ENCODE measurements around the gene HAPLN1.

The HAPLN1 gene

GRCh38 chr5:83672158-83672557, 48.5 kb downstream of the HAPLN1 start:
- TF ChIP-seq EGR1 (IDR thresholded peaks at IDR 0.05) (no peak), REST (IDR thresholded peaks at IDR 0.05; ENCODE audit: low read depth) (no peak), TCF12 (IDR thresholded peaks at IDR 0.05; ENCODE audit: low read depth) (no peak), TAF1 (IDR thresholded peaks at IDR 0.05; ENCODE audit: low read depth) (no peak), FOXM1 (IDR thresholded peaks at IDR 0.05; ENCODE audit: borderline replicate concordance, low read depth) (no peak), CREB1 (IDR thresholded peaks at IDR 0.05; ENCODE audit: low read depth) (no peak), USF1 (IDR thresholded peaks at IDR 0.05) (no peak), EP300 (IDR thresholded peaks at IDR 0.05; ENCODE audit: borderline replicate concordance) (no peak), ZBTB7A (IDR thresholded peaks at IDR 0.05; ENCODE audit: low read depth) (no peak), TEAD4 (IDR thresholded peaks at IDR 0.05) (no peak), YY1 (IDR thresholded peaks at IDR 0.05; ENCODE audit: low read depth) (no peak), NFIC (IDR thresholded peaks at IDR 0.05) (no peak), MAX (IDR thresholded peaks at IDR 0.05) (no peak), CEBPB (IDR thresholded peaks at IDR 0.05) (no peak), RAD21 (IDR thresholded peaks at IDR 0.05; ENCODE audit: low read depth) (no peak)

DNA sequence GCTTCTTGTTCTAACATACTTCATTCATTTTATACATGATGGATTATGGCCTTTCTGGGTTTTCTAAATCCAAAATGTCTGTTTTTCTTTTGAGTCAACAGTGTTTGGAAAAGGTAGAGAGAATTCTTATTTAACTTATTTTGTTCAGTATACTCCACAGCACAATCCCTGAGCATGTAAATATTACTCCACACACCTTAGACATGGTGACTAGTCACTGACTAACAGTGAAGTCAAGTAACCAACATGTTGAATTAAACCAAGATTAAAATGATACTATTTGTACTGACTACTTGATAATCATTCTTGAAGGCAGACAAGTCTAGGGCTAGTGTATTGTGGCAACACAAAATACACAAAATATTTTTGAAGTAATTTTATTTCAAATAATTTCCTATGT, 55.0 kb downstream of the HAPLN1 start:
- no peak for TF ChIP-seq TAF1 (IDR thresholded peaks at IDR 0.05; ENCODE audit: low read depth)
- TF ChIP-seq EGR1 (IDR thresholded peaks at IDR 0.05), result no peak
- no peak for TF ChIP-seq FOXM1 (IDR thresholded peaks at IDR 0.05; ENCODE audit: borderline replicate concordance, low read depth)
- TF ChIP-seq ZBTB7A (IDR thresholded peaks at IDR 0.05; ENCODE audit: low read depth), result no peak
- TF ChIP-seq CREB1 (IDR thresholded peaks at IDR 0.05; ENCODE audit: low read depth), result no peak
- TF ChIP-seq USF1 (IDR thresholded peaks at IDR 0.05), result no peak
- TF ChIP-seq TEAD4 (IDR thresholded peaks at IDR 0.05), result no peak
- TF ChIP-seq YY1 (IDR thresholded peaks at IDR 0.05; ENCODE audit: low read depth), result no peak
- no peak for TF ChIP-seq CEBPB (IDR thresholded peaks at IDR 0.05)

DNA sequence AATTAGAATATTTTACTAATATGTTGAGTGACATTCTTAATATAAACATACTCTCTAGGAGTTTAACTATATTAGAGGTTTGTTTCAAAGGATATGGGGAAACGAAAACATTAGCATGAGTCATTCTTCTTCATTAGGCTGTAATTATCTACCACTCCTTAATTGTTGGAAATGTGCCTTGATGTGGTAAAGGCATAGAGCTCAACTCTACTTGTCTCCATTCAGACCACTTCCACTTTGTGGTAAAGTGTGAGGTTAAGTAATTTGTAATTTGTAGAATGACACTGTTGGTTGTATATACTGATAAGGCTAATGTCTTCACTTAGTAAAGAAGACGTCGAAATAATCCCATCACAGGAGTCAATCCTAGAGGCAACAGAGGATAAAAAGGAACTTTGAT, 58.1 kb downstream of the HAPLN1 start:
- no peak for TF ChIP-seq NFIC (IDR thresholded peaks at IDR 0.05)
- no peak for TF ChIP-seq EGR1 (IDR thresholded peaks at IDR 0.05)
- no peak for TF ChIP-seq TAF1 (IDR thresholded peaks at IDR 0.05; ENCODE audit: low read depth)
- TF ChIP-seq ZBTB7A (IDR thresholded peaks at IDR 0.05; ENCODE audit: low read depth), result no peak
- TF ChIP-seq CREB1 (IDR thresholded peaks at IDR 0.05; ENCODE audit: low read depth), result no peak
- TF ChIP-seq USF1 (IDR thresholded peaks at IDR 0.05), result no peak
- no peak for TF ChIP-seq YY1 (IDR thresholded peaks at IDR 0.05; ENCODE audit: low read depth)
- no peak for TF ChIP-seq EP300 (IDR thresholded peaks at IDR 0.05; ENCODE audit: borderline replicate concordance)
- no peak for TF ChIP-seq TEAD4 (IDR thresholded peaks at IDR 0.05)
- TF ChIP-seq FOXM1 (IDR thresholded peaks at IDR 0.05; ENCODE audit: borderline replicate concordance, low read depth), result no peak
- no peak for TF ChIP-seq MAX (IDR thresholded peaks at IDR 0.05)
- TF ChIP-seq TCF12 (IDR thresholded peaks at IDR 0.05; ENCODE audit: low read depth), result no peak
- no peak for TF ChIP-seq CEBPB (IDR thresholded peaks at IDR 0.05)
- no peak for TF ChIP-seq RAD21 (IDR thresholded peaks at IDR 0.05; ENCODE audit: low read depth)

DNA sequence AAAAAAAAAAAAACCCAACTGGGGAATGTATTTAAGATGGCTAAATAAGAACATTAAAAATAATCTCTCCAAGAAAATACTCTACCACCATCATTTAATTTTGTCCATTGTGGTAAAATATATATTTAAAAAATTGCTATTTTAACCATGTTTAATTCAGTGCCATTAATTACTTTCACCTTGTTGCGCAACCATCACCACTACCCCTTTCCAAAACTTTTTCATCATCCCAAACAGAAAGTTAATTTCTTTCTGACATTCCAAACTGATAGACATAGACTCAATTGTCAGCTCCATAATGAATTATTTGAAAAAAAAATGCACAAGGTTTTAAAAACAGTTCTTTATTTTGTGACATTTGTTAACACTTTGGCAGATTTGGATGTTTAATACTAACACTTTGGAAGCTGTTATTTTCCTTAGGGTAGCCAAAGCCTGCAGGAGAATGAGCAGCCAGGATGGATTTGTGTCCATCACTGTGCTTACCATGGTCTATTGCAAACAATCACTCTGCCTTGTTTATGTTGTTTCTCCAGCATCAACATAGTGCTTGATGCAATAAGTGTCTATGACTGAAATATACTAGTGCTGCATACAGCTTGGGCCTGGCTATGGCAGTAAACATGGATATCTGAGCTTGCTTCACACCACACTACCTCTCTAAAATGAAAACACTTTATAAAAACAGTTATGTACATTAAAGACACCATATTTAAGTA, 62.7 kb downstream of the HAPLN1 start:
- TF ChIP-seq CEBPB (IDR thresholded peaks at IDR 0.05) (peak; percentile 59; the same call in 1 of the 2 replicates), RAD21 (IDR thresholded peaks at IDR 0.05; ENCODE audit: low read depth) (no peak)

DNA sequence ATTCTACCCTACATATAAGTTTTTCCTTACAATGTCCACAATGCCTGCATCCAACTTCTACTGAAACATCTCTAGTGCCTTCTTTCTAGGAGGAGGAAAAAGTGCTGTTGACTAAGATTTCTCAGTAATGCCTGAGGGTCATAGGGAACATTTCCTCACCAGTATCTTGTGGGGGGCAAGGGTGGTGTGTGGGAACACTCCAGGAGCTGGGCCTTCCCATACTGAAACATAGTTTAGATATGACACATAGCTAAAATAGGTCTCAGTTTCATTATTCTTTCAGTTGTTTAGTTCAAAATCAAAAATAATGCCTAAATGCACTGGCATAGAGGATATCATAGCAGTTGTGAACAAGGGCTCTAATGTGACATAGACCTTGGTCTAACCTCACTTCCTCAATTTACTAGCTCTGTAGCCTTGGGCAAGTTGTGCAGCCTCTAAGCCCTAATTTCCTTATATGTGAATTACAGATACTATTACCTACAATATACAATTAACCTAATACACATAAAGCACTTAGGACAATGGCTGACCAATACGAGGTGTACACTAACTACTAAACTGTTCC, 66.1 kb downstream of the HAPLN1 start:
- no peak for TF ChIP-seq CREB1 (IDR thresholded peaks at IDR 0.05; ENCODE audit: low read depth)
- TF ChIP-seq EP300 (IDR thresholded peaks at IDR 0.05; ENCODE audit: borderline replicate concordance), result no peak
- no peak for TF ChIP-seq EGR1 (IDR thresholded peaks at IDR 0.05)
- no peak for TF ChIP-seq FOXM1 (IDR thresholded peaks at IDR 0.05; ENCODE audit: borderline replicate concordance, low read depth)

DNA sequence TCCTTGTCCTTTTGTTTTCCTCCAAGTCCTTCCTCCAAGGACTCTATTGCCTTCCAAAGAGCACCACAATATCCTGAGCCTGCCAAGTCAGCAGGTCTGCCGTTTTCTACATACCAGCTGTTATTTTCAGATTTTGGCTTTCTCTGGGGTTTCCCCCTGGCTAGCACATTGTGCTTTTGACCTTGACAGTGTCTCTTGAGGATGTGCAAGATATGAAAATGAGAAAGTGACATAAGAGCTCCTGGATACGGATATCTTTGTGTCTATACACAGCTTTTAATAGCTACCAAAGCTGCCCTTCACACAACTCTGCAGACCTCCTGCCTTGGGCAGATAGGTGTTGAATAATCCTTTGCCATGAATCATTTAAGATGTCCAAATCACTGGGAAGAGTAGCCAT, 67.0 kb downstream of the HAPLN1 start:
- TF ChIP-seq REST (IDR thresholded peaks at IDR 0.05; ENCODE audit: low read depth), result no peak
- TF ChIP-seq MAX (IDR thresholded peaks at IDR 0.05), result no peak
- no peak for TF ChIP-seq ZBTB7A (IDR thresholded peaks at IDR 0.05; ENCODE audit: low read depth)
- no peak for TF ChIP-seq CEBPB (IDR thresholded peaks at IDR 0.05)
- no peak for TF ChIP-seq TAF1 (IDR thresholded peaks at IDR 0.05; ENCODE audit: low read depth)
- TF ChIP-seq NFIC (IDR thresholded peaks at IDR 0.05), result no peak
- TF ChIP-seq FOXM1 (IDR thresholded peaks at IDR 0.05; ENCODE audit: borderline replicate concordance, low read depth), result no peak
- TF ChIP-seq CREB1 (IDR thresholded peaks at IDR 0.05; ENCODE audit: low read depth), result no peak
- no peak for TF ChIP-seq RAD21 (IDR thresholded peaks at IDR 0.05; ENCODE audit: low read depth)
- TF ChIP-seq EGR1 (IDR thresholded peaks at IDR 0.05), result no peak
- no peak for TF ChIP-seq USF1 (IDR thresholded peaks at IDR 0.05)
- TF ChIP-seq YY1 (IDR thresholded peaks at IDR 0.05; ENCODE audit: low read depth), result no peak
- TF ChIP-seq EP300 (IDR thresholded peaks at IDR 0.05; ENCODE audit: borderline replicate concordance), result no peak
- TF ChIP-seq TCF12 (IDR thresholded peaks at IDR 0.05; ENCODE audit: low read depth), result no peak
- TF ChIP-seq TEAD4 (IDR thresholded peaks at IDR 0.05), result no peak

Data from Ishikawa (cell line).